ENCODE results near the gene FOXK1. TPM values are rescaled to one million over a fixed set of nuclear protein-coding genes. Genes with fewer than 3 reads are reported as not detected.
A peak's percentile ranks its signal among the peaks of the same experiment; 100 is the strongest.

Gene FOXK1
- total and polyA plus RNA-seq, 2 of the 13 experiments (the other 11 are each of a cell fraction or from before 2014, with no cell fraction given): 4.6 to 8.8 TPM

DNA sequence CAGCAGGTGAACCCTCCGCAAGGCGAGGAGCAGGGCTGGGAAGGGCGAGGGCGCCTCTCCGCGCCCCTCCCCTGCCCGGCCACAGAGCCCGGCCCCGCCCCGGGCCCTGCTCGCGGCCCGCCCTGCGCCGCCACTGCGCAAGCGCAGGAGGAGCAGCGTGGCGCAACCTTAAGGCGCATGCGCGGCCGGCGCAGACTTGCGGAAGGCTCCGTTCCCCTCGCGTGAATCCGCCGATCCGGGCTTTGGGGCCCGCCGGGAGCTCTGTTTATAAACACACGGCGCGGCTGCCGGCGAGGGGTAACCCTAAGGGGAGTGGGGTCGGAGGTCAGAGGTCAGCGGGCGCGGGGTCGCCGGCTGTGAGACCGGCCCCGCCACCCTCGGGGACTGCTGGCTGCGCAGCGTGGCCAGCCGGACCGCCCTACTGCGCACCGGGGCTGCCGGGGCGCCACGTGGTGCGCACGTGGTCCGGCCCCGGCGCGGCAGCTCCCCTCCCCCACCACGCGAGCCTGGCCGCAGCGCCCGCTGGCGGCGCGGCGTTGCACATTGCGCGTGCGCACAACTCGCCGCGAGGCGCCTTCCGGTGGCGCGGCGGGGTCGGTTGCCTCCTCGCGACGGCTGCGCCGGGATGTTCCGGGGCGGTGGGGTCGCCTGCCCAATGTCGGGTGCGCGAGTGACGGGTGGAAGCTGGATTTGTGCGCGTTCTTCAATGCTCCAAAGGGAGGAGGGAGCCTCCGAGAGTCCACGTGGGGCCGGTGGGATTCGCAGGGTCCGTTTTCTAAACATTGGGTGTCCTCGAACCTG is 40.2 kb upstream of the FOXK1 start (continued):
- TF ChIP-seq FOXK2 (IDR thresholded peaks at IDR 0.05) (peak; percentile 88), ZBTB8A (CRISPR knock-in tag; IDR thresholded peaks at IDR 0.05; ENCODE audit: borderline replicate concordance, low read depth) (no peak), AGO2 (optimal IDR thresholded peaks at IDR 0.05; ENCODE audit: low read depth, low read length) (peak; percentile 17), SALL1 (CRISPR knock-in tag; IDR thresholded peaks at IDR 0.05) (peak; percentile 93), GZF1 (CRISPR knock-in tag; IDR thresholded peaks at IDR 0.05) (no peak), ELF1 (CRISPR knock-in tag; IDR thresholded peaks at IDR 0.05) (peak; percentile 67), RELA (CRISPR knock-in tag; IDR thresholded peaks at IDR 0.05) (no peak), NRL (CRISPR knock-in tag; IDR thresholded peaks at IDR 0.05; ENCODE audit: borderline replicate concordance) (no peak), ZNF460 (CRISPR knock-in tag; IDR thresholded peaks at IDR 0.05; ENCODE audit: borderline replicate concordance) (no peak; the same call in 1 of the 2 replicates), ZBTB21 (CRISPR knock-in tag; IDR thresholded peaks at IDR 0.05) (no peak), TFDP2 (CRISPR knock-in tag; IDR thresholded peaks at IDR 0.05) (peak; percentile 89), RFX3 (CRISPR knock-in tag; IDR thresholded peaks at IDR 0.05) (no peak), NFKBIZ (CRISPR knock-in tag; IDR thresholded peaks at IDR 0.05) (peak; percentile 90), ZNF615 (CRISPR knock-in tag; IDR thresholded peaks at IDR 0.05; ENCODE audit: borderline replicate concordance) (no peak), ONECUT2 (CRISPR knock-in tag; IDR thresholded peaks at IDR 0.05) (no peak), FOXM1 (CRISPR knock-in tag; IDR thresholded peaks at IDR 0.05) (peak; percentile 67; the same call in 1 of the 2 replicates), ZNF629 (CRISPR knock-in tag; conservative IDR thresholded peaks at IDR 0.05) (peak; percentile 11; the same call in 1 of the 2 replicates), FIP1L1 (IDR thresholded peaks at IDR 0.05; ENCODE audit: borderline replicate concordance, insufficient read depth, low read depth, low read length) (no peak), SMARCE1 (IDR thresholded peaks at IDR 0.05; ENCODE audit: borderline replicate concordance) (no peak), ZNF619 (CRISPR knock-in tag; IDR thresholded peaks at IDR 0.05) (peak; percentile 20; the same call in 1 of the 2 replicates), ZNF776 (CRISPR knock-in tag; IDR thresholded peaks at IDR 0.05) (peak; percentile 100), MAF1 (CRISPR knock-in tag; IDR thresholded peaks at IDR 0.05; ENCODE audit: borderline replicate concordance) (no peak), MEIS2 (CRISPR knock-in tag; IDR thresholded peaks at IDR 0.05) (peak; percentile 98), MED8 (CRISPR knock-in tag; IDR thresholded peaks at IDR 0.05; ENCODE audit: insufficient replicate concordance) (peak; percentile 73), CREBL2 (CRISPR knock-in tag; IDR thresholded peaks at IDR 0.05; ENCODE audit: borderline replicate concordance) (peak; percentile 81; the same call in 1 of the 2 replicates), XBP1 (CRISPR knock-in tag; IDR thresholded peaks at IDR 0.05) (peak; percentile 40; the same call in 1 of the 2 replicates), ZNF207 (IDR thresholded peaks at IDR 0.05; ENCODE audit: borderline replicate concordance) (no peak), NFYB (CRISPR knock-in tag; IDR thresholded peaks at IDR 0.05) (no peak)
- TF ChIP-seq, protein P1, sequence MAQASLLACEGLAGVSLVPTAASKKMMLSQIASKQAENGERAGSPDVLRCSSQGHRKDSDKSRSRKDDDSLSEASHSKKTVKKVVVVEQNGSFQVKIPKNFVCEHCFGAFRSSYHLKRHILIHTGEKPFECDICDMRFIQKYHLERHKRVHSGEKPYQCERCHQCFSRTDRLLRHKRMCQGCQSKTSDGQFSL (CRISPR knock-in tag; IDR thresholded peaks at IDR 0.05): peak; percentile 60; the same call in 1 of the 2 replicates
- TF ChIP-seq, protein P2, sequence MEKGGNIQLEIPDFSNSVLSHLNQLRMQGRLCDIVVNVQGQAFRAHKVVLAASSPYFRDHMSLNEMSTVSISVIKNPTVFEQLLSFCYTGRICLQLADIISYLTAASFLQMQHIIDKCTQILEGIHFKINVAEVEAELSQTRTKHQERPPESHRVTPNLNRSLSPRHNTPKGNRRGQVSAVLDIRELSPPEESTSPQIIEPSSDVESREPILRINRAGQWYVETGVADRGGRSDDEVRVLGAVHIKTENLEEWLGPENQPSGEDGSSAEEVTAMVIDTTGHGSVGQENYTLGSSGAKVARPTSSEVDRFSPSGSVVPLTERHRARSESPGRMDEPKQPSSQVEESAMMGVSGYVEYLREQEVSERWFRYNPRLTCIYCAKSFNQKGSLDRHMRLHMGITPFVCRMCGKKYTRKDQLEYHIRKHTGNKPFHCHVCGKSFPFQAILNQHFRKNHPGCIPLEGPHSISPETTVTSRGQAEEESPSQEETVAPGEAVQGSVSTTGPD (CRISPR knock-in tag; IDR thresholded peaks at IDR 0.05): no peak

Data from HepG2 (cell line).